Progenitor cell of endocrine pancreas (in vitro differentiated cells): ENCODE measurements around the gene TMEM89. TPM values are rescaled to one million over a fixed set of nuclear protein-coding genes. Genes with fewer than 3 reads are reported as not detected.

Experiments used
- DNase-seq: peaks from one replicate; pipeline ENCODE4 v3.0.0; 2021; ENCODE audit warnings: low spot score; ENCODE audit not compliant: unreplicated experiment
- H3K27ac Mint-ChIP-seq: 2 replicates; pipeline ENCODE4 v1.8.0; 2021; ENCODE audit warnings: mild to moderate bottlenecking, moderate library complexity, mixed read lengths
- H3K27me3 Mint-ChIP-seq: 2 replicates; pipeline ENCODE4 v1.8.0; 2021; ENCODE audit warnings: mixed read lengths
- H3K36me3 Mint-ChIP-seq: 2 replicates; pipeline ENCODE4 v1.8.0; 2022; ENCODE audit warnings: mixed read lengths; ENCODE audit not compliant: insufficient read depth
- H3K4me1 Mint-ChIP-seq: 2 replicates; pipeline ENCODE4 v1.8.0; 2021; ENCODE audit warnings: low read depth, mixed read lengths
- H3K4me3 Mint-ChIP-seq: 2 replicates; pipeline ENCODE4 v1.8.0; 2021; ENCODE audit warnings: low read depth, mild to moderate bottlenecking, moderate library complexity, mixed read lengths
- H3K9me3 Mint-ChIP-seq: 2 replicates; pipeline ENCODE4 v1.8.0; 2021; ENCODE audit warnings: low read depth, mixed read lengths
- total RNA-seq: library from RNA; stranded (reverse); gene quantifications from 2 replicates; pipeline ENCODE4 v1.2.1, GENCODE V29; 2021
- TF ChIP-seq, protein P1 (sequence below): fragments of 200-600 bp; sonication (generic); IDR thresholded peaks from one replicate; pipeline ENCODE4 v1.5.0; 2021; ENCODE audit warnings: antibody characterized with exemption, mild to moderate bottlenecking; ENCODE audit not compliant: unreplicated experiment

The TMEM89 gene
- total RNA-seq, 1 donor from 2014 or later: not detected

- no peaks in the 10 kb centered on the region for H3K4me1 Mint-ChIP-seq
- H3K9me3 Mint-ChIP-seq: no peaks in the 10 kb centered on the region
- TF ChIP-seq, protein P1, sequence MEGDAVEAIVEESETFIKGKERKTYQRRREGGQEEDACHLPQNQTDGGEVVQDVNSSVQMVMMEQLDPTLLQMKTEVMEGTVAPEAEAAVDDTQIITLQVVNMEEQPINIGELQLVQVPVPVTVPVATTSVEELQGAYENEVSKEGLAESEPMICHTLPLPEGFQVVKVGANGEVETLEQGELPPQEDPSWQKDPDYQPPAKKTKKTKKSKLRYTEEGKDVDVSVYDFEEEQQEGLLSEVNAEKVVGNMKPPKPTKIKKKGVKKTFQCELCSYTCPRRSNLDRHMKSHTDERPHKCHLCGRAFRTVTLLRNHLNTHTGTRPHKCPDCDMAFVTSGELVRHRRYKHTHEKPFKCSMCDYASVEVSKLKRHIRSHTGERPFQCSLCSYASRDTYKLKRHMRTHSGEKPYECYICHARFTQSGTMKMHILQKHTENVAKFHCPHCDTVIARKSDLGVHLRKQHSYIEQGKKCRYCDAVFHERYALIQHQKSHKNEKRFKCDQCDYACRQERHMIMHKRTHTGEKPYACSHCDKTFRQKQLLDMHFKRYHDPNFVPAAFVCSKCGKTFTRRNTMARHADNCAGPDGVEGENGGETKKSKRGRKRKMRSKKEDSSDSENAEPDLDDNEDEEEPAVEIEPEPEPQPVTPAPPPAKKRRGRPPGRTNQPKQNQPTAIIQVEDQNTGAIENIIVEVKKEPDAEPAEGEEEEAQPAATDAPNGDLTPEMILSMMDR: no peak
- H3K27me3 Mint-ChIP-seq: no peaks in the 10 kb centered on the region
- no peak overlapping the region for H3K27ac Mint-ChIP-seq
- H3K4me3 Mint-ChIP-seq: no peak overlapping the region
- H3K36me3 Mint-ChIP-seq: peaks cover 3% of the 10 kb centered on the region
- no peak for DNase-seq
These were observed 33.9 kb downstream of the TMEM89 start for GRCh38 chr3:48587686-48588085.

GRCh38 chr3:48585411-48585810, 36.2 kb downstream of the TMEM89 start:
- H3K4me1 Mint-ChIP-seq: no peaks in the 10 kb centered on the region
- H3K36me3 Mint-ChIP-seq: peaks cover 1% of the 10 kb centered on the region
- TF ChIP-seq, protein P1: no peak
- H3K27ac Mint-ChIP-seq: no peak overlapping the region
- H3K9me3 Mint-ChIP-seq: no peaks in the 10 kb centered on the region
- DNase-seq: no peak
- no peak overlapping the region for H3K4me3 Mint-ChIP-seq
- no peaks in the 10 kb centered on the region for H3K27me3 Mint-ChIP-seq

DNA sequence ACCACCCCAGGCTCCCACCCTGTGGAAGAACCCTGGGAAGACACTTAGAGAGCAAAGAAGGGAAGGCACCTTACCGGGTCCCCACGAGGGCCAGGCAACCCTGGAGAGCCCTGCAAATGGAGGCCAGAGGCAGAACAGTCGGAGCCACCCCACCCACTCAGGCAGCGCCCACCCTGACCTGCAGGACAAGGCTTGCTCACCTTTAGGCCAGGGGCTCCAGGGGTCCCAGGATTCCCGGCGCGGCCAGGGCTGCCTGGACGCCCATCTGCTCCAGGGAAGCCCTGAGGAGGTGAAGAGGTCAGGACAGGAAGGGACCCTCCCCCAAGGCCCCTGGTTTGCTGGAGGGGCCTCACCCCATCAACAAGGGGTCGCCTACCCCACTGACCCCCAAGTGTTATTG, 36.7 kb downstream of the TMEM89 start:
- H3K36me3 Mint-ChIP-seq: peaks cover 1% of the 10 kb centered on the region
- H3K27ac Mint-ChIP-seq: no peak overlapping the region
- no peak overlapping the region for H3K4me3 Mint-ChIP-seq
- no peaks in the 10 kb centered on the region for H3K9me3 Mint-ChIP-seq
- DNase-seq: no peak
- H3K4me1 Mint-ChIP-seq: no peaks in the 10 kb centered on the region
- H3K27me3 Mint-ChIP-seq: no peaks in the 10 kb centered on the region
- TF ChIP-seq, protein P1: no peak

GRCh38 chr3:48581621-48582481, 39.7 kb downstream of the TMEM89 start:
- no peaks in the 10 kb centered on the region for H3K9me3 Mint-ChIP-seq
- no peaks in the 10 kb centered on the region for H3K27me3 Mint-ChIP-seq
- no peak overlapping the region for H3K4me3 Mint-ChIP-seq
- DNase-seq: no peak
- peaks cover 1% of the 10 kb centered on the region for H3K36me3 Mint-ChIP-seq
- no peaks in the 10 kb centered on the region for H3K4me1 Mint-ChIP-seq
- no peak overlapping the region for H3K27ac Mint-ChIP-seq
- TF ChIP-seq, protein P1: no peak

GRCh38 chr3:48576647-48577046, 44.9 kb downstream of the TMEM89 start:
- Mint-ChIP-seq H3K9me3 (no peaks in the 10 kb centered on the region), H3K27ac (no peak overlapping the region), H3K36me3 (no peaks in the 10 kb centered on the region), H3K27me3 (no peaks in the 10 kb centered on the region), H3K4me1 (no peaks in the 10 kb centered on the region), H3K4me3 (no peak overlapping the region)
- TF ChIP-seq, protein P1: no peak
- DNase-seq: no peak
